A673 (cell line): ENCODE data around the gene NAGLU. TPM values are rescaled to one million over a fixed set of nuclear protein-coding genes. Genes with fewer than 3 reads are reported as not detected.
"Not testable (repeated sequence)": the region's sequence is repeated elsewhere in the genome, so short reads cannot be mapped to it uniquely, and the experiment has no call there.

Experiments
- BruUV-seq: library from RNA; stranded (reverse); fragments of 400-500 nt; replicated peaks from 2 replicates; lab custom pipeline; 2021; lab: Mats Ljungman, UMichigan
- CTCF ChIA-PET: fragments of 300-600 bp; sonication (Branson Sonifier 250); formaldehyde crosslinking; loops from one replicate; lab custom pipeline; 2022; ENCODE audit warnings: antibody characterized with exemption; lab: Charles Lee
- POLR2A ChIA-PET: fragments of 300-600 bp; sonication (Branson Sonifier 250); formaldehyde crosslinking; loops from one replicate; lab custom pipeline; 2022; ENCODE audit warnings: antibody characterized with exemption; ENCODE audit not compliant: low non-redundant PET; lab: Charles Lee
- DNase-seq: peaks from one replicate; pipeline ENCODE4 v3.0.0-alpha.2; 2015; ENCODE audit warnings: low spot score
- H3K27ac ChIP-seq: fragments of 200-600 bp; sonication (generic); 2 replicates; pipeline ENCODE4 v1.5.1; 2016; ENCODE audit warnings: mixed run types, low read depth, mild to moderate bottlenecking, mixed read lengths, antibody characterized with exemption, low read length; ENCODE audit not compliant: poor library complexity, severe bottlenecking
- H3K27me3 ChIP-seq: fragments of 200-600 bp; sonication (generic); replicated peaks from 2 replicates; pipeline ENCODE4 v1.6.1; 2017; ENCODE audit warnings: mixed run types, low read depth, mild to moderate bottlenecking, mixed read lengths, antibody characterized with exemption, low read length; ENCODE audit not compliant: insufficient read depth, poor library complexity
- H3K36me3 ChIP-seq: fragments of 200-600 bp; sonication (generic); 2 replicates; pipeline ENCODE4 v1.6.1; 2016; ENCODE audit warnings: mixed run types, mild to moderate bottlenecking, mixed read lengths, antibody characterized with exemption, low read length; ENCODE audit not compliant: insufficient read depth, poor library complexity, severe bottlenecking
- H3K4me1 ChIP-seq: fragments of 200-600 bp; sonication (generic); 2 replicates; pipeline ENCODE4 v1.6.1; 2017; ENCODE audit warnings: mixed run types, mild to moderate bottlenecking, mixed read lengths, antibody characterized with exemption, low read length; ENCODE audit not compliant: insufficient read depth, poor library complexity, severe bottlenecking
- H3K4me3 ChIP-seq: fragments of 200-600 bp; sonication (generic); 2 replicates; pipeline ENCODE4 v1.5.1; 2016; ENCODE audit warnings: low read depth, mixed run types, mild to moderate bottlenecking, mixed read lengths, low read length; ENCODE audit not compliant: poor library complexity, severe bottlenecking
- H3K9me3 ChIP-seq: fragments of 200-600 bp; sonication (generic); 2 replicates; pipeline ENCODE4 v1.6.1; 2016; ENCODE audit warnings: mixed run types, low read depth, mild to moderate bottlenecking, mixed read lengths, antibody characterized with exemption, low read length; ENCODE audit not compliant: poor library complexity, severe bottlenecking
- EZH2 ChIP-seq: fragments of 200-600 bp; sonication (generic); IDR thresholded peaks from 2 replicates; pipeline ENCODE4 v1.6.1; 2017; ENCODE audit warnings: borderline replicate concordance, low read depth, mild to moderate bottlenecking, mixed read lengths, antibody characterized with exemption, low read length; ENCODE audit not compliant: poor library complexity, severe bottlenecking
- intact Hi-C: fragments of 100-400 bp; cut with micrococcal nuclease; formaldehyde crosslinking; loops from one replicate; pipeline ENCODE4 v1.10.0; 2022; ENCODE audit not compliant: unreplicated experiment
- total RNA-seq: library from RNA; stranded (reverse); gene quantifications from 2 replicates; pipeline ENCODE4 v1.2.3, GENCODE V29; 2021
- TF ChIP-seq, protein P1 (sequence below): fragments of 300-800, 200-600 bp; sonication (generic); conservative IDR thresholded peaks from 2 replicates; pipeline ENCODE4 v1.5.1; 2017; ENCODE audit warnings: low read depth, mild to moderate bottlenecking, antibody characterized with exemption, low read length, moderate library complexity, mixed read lengths

NAGLU gene
- total RNA-seq, 1 experiment from 2014 or later = 9.6 TPM

- no peaks in the 10 kb centered on the region for H3K9me3 ChIP-seq
- TF ChIP-seq, protein P1, sequence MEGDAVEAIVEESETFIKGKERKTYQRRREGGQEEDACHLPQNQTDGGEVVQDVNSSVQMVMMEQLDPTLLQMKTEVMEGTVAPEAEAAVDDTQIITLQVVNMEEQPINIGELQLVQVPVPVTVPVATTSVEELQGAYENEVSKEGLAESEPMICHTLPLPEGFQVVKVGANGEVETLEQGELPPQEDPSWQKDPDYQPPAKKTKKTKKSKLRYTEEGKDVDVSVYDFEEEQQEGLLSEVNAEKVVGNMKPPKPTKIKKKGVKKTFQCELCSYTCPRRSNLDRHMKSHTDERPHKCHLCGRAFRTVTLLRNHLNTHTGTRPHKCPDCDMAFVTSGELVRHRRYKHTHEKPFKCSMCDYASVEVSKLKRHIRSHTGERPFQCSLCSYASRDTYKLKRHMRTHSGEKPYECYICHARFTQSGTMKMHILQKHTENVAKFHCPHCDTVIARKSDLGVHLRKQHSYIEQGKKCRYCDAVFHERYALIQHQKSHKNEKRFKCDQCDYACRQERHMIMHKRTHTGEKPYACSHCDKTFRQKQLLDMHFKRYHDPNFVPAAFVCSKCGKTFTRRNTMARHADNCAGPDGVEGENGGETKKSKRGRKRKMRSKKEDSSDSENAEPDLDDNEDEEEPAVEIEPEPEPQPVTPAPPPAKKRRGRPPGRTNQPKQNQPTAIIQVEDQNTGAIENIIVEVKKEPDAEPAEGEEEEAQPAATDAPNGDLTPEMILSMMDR = no peak
- no peak for TF ChIP-seq EZH2
- ChIA-PET CTCF (no interaction called here), POLR2A (no interaction called here)
- no peak for DNase-seq
- H3K36me3 ChIP-seq = no peaks in the 10 kb centered on the region
- no peaks in the 10 kb centered on the region for H3K27me3 ChIP-seq
- H3K4me1 ChIP-seq = no peaks in the 10 kb centered on the region
- intact Hi-C loops = no loop called here
- no TSS peak for BruUV-seq
- H3K27ac ChIP-seq = peak overlapping the region; percentile 82
- peak overlapping the region; percentile 64 for H3K4me3 ChIP-seq
Measured at GRCh38 chr17:42553866-42554249, 17.8 kb downstream of the NAGLU start.

GRCh38 chr17:42554250-42555121 lies 18.4 kb downstream of the NAGLU start:
- H3K27me3 ChIP-seq = no peaks in the 10 kb centered on the region
- peak; percentile 71 for DNase-seq
- TSS peak; percentile 66 for BruUV-seq
- no peaks in the 10 kb centered on the region for H3K4me1 ChIP-seq
- intact Hi-C loops = no loop called here
- H3K27ac ChIP-seq = peak overlapping the region; percentile 82
- peak overlapping the region; percentile 64 for H3K4me3 ChIP-seq
- H3K36me3 ChIP-seq = no peaks in the 10 kb centered on the region
- H3K9me3 ChIP-seq = no peaks in the 10 kb centered on the region
- CTCF ChIA-PET = no interaction called here
- POLR2A ChIA-PET = no interaction called here
- no peak for TF ChIP-seq EZH2
- TF ChIP-seq, protein P1 = no peak

- no peaks in the 10 kb centered on the region for H3K36me3 ChIP-seq
- POLR2A ChIA-PET = no interaction called here
- no peaks in the 10 kb centered on the region for H3K4me1 ChIP-seq
- no peaks in the 10 kb centered on the region for H3K9me3 ChIP-seq
- H3K27me3 ChIP-seq = no peaks in the 10 kb centered on the region
- no peak for DNase-seq
- CTCF ChIA-PET = no interaction called here
- TF ChIP-seq, protein P1 = no peak
- no peak for TF ChIP-seq EZH2
- peak overlapping the region; percentile 64 for H3K4me3 ChIP-seq
- TSS peak; percentile 86 for BruUV-seq
- peak overlapping the region; percentile 82 for H3K27ac ChIP-seq
- intact Hi-C loops = no loop called here
Measured at GRCh38 chr17:42555122-42555622, 19.1 kb downstream of the NAGLU start.

DNA sequence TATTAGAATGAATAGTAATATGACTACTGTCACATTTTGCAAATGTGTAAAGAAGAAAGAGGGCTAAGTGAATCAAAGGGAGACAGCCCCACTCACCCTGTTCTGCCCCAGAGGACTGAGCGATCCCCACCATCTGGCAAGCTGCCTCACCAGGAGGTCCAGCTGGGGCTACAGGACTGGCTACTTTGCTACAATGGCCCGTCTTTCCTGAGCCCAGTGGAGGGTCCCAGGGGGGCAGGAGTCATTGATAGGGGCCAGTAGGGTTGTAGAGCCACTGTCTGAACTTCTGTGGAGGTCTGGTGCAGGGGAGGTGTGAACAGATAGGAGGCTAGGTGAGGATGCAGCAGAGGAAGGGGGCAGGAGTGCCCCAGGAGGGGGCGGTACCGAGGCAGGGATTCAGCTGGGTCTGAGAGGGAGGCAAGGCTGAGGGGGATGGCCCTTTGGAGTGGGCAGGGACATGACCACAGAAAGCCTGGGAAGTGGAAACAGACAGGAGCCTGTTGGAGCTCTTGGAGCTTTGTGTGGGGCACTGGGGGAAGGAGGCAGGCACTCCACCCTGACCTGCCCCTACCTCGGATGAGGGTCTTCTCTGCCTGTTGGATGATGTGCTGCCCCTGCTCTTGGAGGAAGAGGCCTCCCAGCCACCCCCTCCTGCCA lies 20.0 kb downstream of the NAGLU start:
- H3K36me3 ChIP-seq, H3K27me3 ChIP-seq, BruUV-seq, H3K27ac ChIP-seq, H3K9me3 ChIP-seq, CTCF ChIA-PET, intact Hi-C loops, H3K4me3 ChIP-seq, H3K4me1 ChIP-seq, DNase-seq, POLR2A ChIA-PET: not testable (repeated sequence)
